ENCODE measurements around the gene HBG1.

Gene HBG1

DNA sequence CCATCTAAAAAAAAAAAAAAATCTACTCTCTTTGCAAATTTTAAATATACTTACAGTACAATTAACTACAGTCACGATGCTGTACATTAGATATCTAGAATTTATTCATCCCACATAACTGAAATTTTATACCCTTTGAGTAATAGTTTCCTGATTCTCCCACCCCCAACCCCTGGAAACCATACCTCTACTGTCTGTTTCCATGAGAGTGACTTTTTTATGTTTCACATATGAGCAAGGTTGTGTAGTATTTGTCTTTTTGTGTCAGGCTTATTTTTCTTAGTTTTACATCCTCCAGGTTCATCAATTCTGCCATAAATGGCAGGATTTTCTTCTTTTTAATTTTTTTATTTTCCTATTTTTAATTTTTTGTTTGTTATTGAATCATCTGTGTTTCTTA lies 26.0 kb downstream of the HBG1 start:
- WGBS (ENCODE audit: extremely low coverage, insufficient coverage, insufficient read length) = no CpG with 5 or more reads among the region's 1 CpG

DNA sequence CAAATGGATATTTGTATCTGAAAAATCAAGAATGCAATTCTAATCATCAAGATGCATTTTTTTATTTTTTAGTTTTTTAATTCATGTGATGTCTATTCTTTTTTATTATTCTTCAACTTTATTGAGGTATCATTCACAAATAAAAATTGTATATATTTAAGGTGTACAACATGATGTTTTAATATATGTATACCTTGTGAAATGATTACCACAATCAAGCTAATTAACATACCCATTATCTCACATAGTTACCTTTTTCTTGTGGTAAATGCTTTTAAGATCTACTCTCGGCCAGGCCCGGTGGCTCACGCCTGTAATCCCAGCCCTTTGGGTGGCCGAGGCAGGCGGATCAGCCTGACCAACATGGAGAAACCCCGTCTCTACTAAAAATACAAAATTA lies 26.5 kb downstream of the HBG1 start:
- no peaks in the 10 kb centered on the region for H3K79me2 ChIP-seq (ENCODE audit: control insufficient read depth, insufficient read depth, low read length, poor library complexity)
- DNase-seq = no peak
- H2BK120ac ChIP-seq (ENCODE audit: insufficient read depth, low read length, poor library complexity) = no peak overlapping the region
- H3K4me2 ChIP-seq (ENCODE audit: low read length) = no peak overlapping the region
- no peaks in the 10 kb centered on the region for H3K36me3 ChIP-seq (ENCODE audit: control insufficient read depth in 1 of 2, insufficient read depth in 2 of 2, low read length in 2 of 2)
- no peak overlapping the region for H3K14ac ChIP-seq (ENCODE audit: low read length)
- H3K79me1 ChIP-seq (ENCODE audit: low read length) = no peaks in the 10 kb centered on the region
- no CpG with 5 or more reads among the region's 6 CpGs for WGBS (ENCODE audit: extremely low coverage, insufficient coverage, insufficient read length)
- no peak overlapping the region for H2BK12ac ChIP-seq (ENCODE audit: low read length)
- no peak overlapping the region for H3K27ac ChIP-seq (ENCODE audit: low read depth, low read length)
- no peak overlapping the region for H3K4me3 ChIP-seq (ENCODE audit: low read depth, low read length)
- no peak overlapping the region for H3K23ac ChIP-seq (ENCODE audit: low read length)
- no peak overlapping the region for H3K9ac ChIP-seq (ENCODE audit: low read length)
- no peaks in the 10 kb centered on the region for H3K4me1 ChIP-seq (ENCODE audit: control insufficient read depth in 1 of 2, insufficient read depth in 2 of 2, low read length in 2 of 2)
- H3K4ac ChIP-seq (ENCODE audit: low read depth, low read length) = no peak overlapping the region
- peaks cover 2% of the 10 kb centered on the region for H3K9me3 ChIP-seq (ENCODE audit: insufficient read depth, low read depth, low read length)
- no peak overlapping the region for H4K91ac ChIP-seq (ENCODE audit: low read depth, low read length)
- H2BK5ac ChIP-seq (ENCODE audit: low read depth, low read length, poor library complexity) = no peak overlapping the region
- H2AK5ac ChIP-seq (ENCODE audit: low read length) = no peak overlapping the region
- no peak overlapping the region for H4K8ac ChIP-seq (ENCODE audit: low read depth, low read length)
- H3K18ac ChIP-seq (ENCODE audit: low read length) = no peak overlapping the region
- H2AFZ ChIP-seq (ENCODE audit: insufficient read depth, low read length, poor library complexity) = no peak overlapping the region
- no peak overlapping the region for H4K12ac ChIP-seq (ENCODE audit: low read depth, low read length)
- no peaks in the 10 kb centered on the region for H3K27me3 ChIP-seq (ENCODE audit: insufficient read depth, low read length)

More for the DNA sequence above, 26.0 kb downstream of the HBG1 start:
- H2BK5ac ChIP-seq (ENCODE audit: low read depth, low read length, poor library complexity) = no peak overlapping the region
- H3K27ac ChIP-seq (ENCODE audit: low read depth, low read length) = no peak overlapping the region
- H4K91ac ChIP-seq (ENCODE audit: low read depth, low read length) = no peak overlapping the region
- no peak overlapping the region for H4K12ac ChIP-seq (ENCODE audit: low read depth, low read length)
- H2AFZ ChIP-seq (ENCODE audit: insufficient read depth, low read length, poor library complexity) = no peak overlapping the region
- H3K79me2 ChIP-seq (ENCODE audit: control insufficient read depth, insufficient read depth, low read length, poor library complexity) = no peaks in the 10 kb centered on the region
- no peak overlapping the region for H3K4me3 ChIP-seq (ENCODE audit: low read depth, low read length)
- H2AK5ac ChIP-seq (ENCODE audit: low read length) = no peak overlapping the region
- no peak for DNase-seq
- no peak overlapping the region for H3K4me2 ChIP-seq (ENCODE audit: low read length)
- no peak overlapping the region for H3K4ac ChIP-seq (ENCODE audit: low read depth, low read length)
- no peak overlapping the region for H2BK12ac ChIP-seq (ENCODE audit: low read length)
- no peak overlapping the region for H3K18ac ChIP-seq (ENCODE audit: low read length)
- no peak overlapping the region for H3K23ac ChIP-seq (ENCODE audit: low read length)
- peaks cover 2% of the 10 kb centered on the region for H3K9me3 ChIP-seq (ENCODE audit: insufficient read depth, low read depth, low read length)
- H3K36me3 ChIP-seq (ENCODE audit: control insufficient read depth in 1 of 2, insufficient read depth in 2 of 2, low read length in 2 of 2) = no peaks in the 10 kb centered on the region
- no peak overlapping the region for H3K9ac ChIP-seq (ENCODE audit: low read length)
- no peak overlapping the region for H4K8ac ChIP-seq (ENCODE audit: low read depth, low read length)
- H3K27me3 ChIP-seq (ENCODE audit: insufficient read depth, low read length) = no peaks in the 10 kb centered on the region
- H2BK120ac ChIP-seq (ENCODE audit: insufficient read depth, low read length, poor library complexity) = no peak overlapping the region
- no peaks in the 10 kb centered on the region for H3K79me1 ChIP-seq (ENCODE audit: low read length)
- no peak overlapping the region for H3K14ac ChIP-seq (ENCODE audit: low read length)
- H3K4me1 ChIP-seq (ENCODE audit: control insufficient read depth in 1 of 2, insufficient read depth in 2 of 2, low read length in 2 of 2) = no peaks in the 10 kb centered on the region

DNA sequence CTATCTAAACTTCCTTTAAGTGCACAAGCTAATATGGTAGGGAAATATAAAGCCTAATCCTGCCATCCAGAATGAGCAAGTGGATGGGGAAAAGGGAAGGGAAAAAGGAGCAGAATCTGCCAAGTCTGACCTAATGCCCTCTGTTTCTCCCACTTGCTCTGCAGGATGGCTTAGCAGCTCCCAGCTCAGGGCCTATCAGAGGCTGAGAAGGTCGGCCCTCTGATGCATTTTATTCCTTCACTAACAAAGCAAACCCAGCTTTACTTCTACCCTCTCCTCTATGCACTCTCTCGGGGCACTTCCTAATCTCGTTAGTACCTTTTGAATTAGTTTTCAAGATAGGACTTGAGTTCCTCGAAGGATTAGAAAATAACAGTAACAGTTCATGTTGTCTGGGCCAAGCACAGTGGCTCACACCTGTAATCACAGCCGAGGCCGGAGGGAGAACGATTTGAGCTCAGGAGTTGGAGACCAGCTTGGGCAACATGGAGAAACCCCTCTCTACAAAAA lies 39.2 kb downstream of the HBG1 start:
- Histone ChIP-seq H3K18ac (ENCODE audit: low read length) (no peak overlapping the region), H3K27me3 (ENCODE audit: insufficient read depth, low read length) (no peaks in the 10 kb centered on the region), H3K79me1 (ENCODE audit: low read length) (no peaks in the 10 kb centered on the region), H3K4me3 (ENCODE audit: low read depth, low read length) (no peak overlapping the region), H3K23ac (ENCODE audit: low read length) (no peak overlapping the region), H2AFZ (ENCODE audit: insufficient read depth, low read length, poor library complexity) (no peak overlapping the region), H2BK5ac (ENCODE audit: low read depth, low read length, poor library complexity) (no peak overlapping the region), H3K14ac (ENCODE audit: low read length) (no peak overlapping the region), H3K4me1 (ENCODE audit: control insufficient read depth in 1 of 2, insufficient read depth in 2 of 2, low read length in 2 of 2) (no peaks in the 10 kb centered on the region), H2AK5ac (ENCODE audit: low read length) (no peak overlapping the region), H3K4ac (ENCODE audit: low read depth, low read length) (no peak overlapping the region), H3K9ac (ENCODE audit: low read length) (no peak overlapping the region), H4K8ac (ENCODE audit: low read depth, low read length) (no peak overlapping the region), H3K9me3 (ENCODE audit: insufficient read depth, low read depth, low read length) (no peaks in the 10 kb centered on the region), H3K27ac (ENCODE audit: low read depth, low read length) (no peak overlapping the region), H2BK12ac (ENCODE audit: low read length) (no peak overlapping the region), H4K12ac (ENCODE audit: low read depth, low read length) (no peak overlapping the region), H3K79me2 (ENCODE audit: control insufficient read depth, insufficient read depth, low read length, poor library complexity) (no peaks in the 10 kb centered on the region), H2BK120ac (ENCODE audit: insufficient read depth, low read length, poor library complexity) (no peak overlapping the region), H3K36me3 (ENCODE audit: control insufficient read depth in 1 of 2, insufficient read depth in 2 of 2, low read length in 2 of 2) (no peaks in the 10 kb centered on the region), H3K4me2 (ENCODE audit: low read length) (no peak overlapping the region), H4K91ac (ENCODE audit: low read depth, low read length) (no peak overlapping the region)
- no CpG with 5 or more reads among the region's 7 CpGs for WGBS (ENCODE audit: extremely low coverage, insufficient coverage, insufficient read length)
- no peak for DNase-seq

DNA sequence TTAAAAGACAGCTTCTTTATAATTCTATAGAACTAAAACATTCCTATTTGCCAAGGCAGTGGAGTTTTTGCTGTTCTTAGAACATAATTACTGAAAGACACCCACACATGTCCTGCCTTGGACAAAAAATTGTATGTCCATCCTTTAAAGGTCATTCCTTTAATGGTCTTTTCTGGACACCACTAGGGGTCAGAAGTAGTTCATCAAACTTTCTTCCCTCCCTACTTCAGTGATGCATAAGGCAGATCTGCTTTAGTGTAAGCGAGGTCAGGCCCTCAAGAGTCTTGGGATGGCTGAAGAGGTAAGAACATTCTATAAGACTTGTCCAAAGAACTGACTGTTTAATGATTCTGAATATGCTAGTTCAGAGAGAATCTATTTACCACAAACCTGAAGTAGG lies 44.9 kb downstream of the HBG1 start:
- no peak overlapping the region for H3K4me2 ChIP-seq (ENCODE audit: low read length)
- H3K4me1 ChIP-seq (ENCODE audit: control insufficient read depth in 1 of 2, insufficient read depth in 2 of 2, low read length in 2 of 2) = no peaks in the 10 kb centered on the region
- H3K36me3 ChIP-seq (ENCODE audit: control insufficient read depth in 1 of 2, insufficient read depth in 2 of 2, low read length in 2 of 2) = no peaks in the 10 kb centered on the region
- no peaks in the 10 kb centered on the region for H3K27me3 ChIP-seq (ENCODE audit: insufficient read depth, low read length)
- H3K9me3 ChIP-seq (ENCODE audit: insufficient read depth, low read depth, low read length) = no peaks in the 10 kb centered on the region
- no peak overlapping the region for H3K23ac ChIP-seq (ENCODE audit: low read length)
- no peak overlapping the region for H3K4me3 ChIP-seq (ENCODE audit: low read depth, low read length)
- no peak overlapping the region for H2AFZ ChIP-seq (ENCODE audit: insufficient read depth, low read length, poor library complexity)
- H2BK120ac ChIP-seq (ENCODE audit: insufficient read depth, low read length, poor library complexity) = no peak overlapping the region
- no peak overlapping the region for H3K27ac ChIP-seq (ENCODE audit: low read depth, low read length)
- H3K9ac ChIP-seq (ENCODE audit: low read length) = no peak overlapping the region
- no peak overlapping the region for H2AK5ac ChIP-seq (ENCODE audit: low read length)
- no peak overlapping the region for H4K8ac ChIP-seq (ENCODE audit: low read depth, low read length)
- no peak overlapping the region for H2BK5ac ChIP-seq (ENCODE audit: low read depth, low read length, poor library complexity)
- H3K79me1 ChIP-seq (ENCODE audit: low read length) = no peaks in the 10 kb centered on the region
- no peak overlapping the region for H3K4ac ChIP-seq (ENCODE audit: low read depth, low read length)
- DNase-seq = peak; percentile 16 to 76
- no peak overlapping the region for H2BK12ac ChIP-seq (ENCODE audit: low read length)
- no peak overlapping the region for H4K12ac ChIP-seq (ENCODE audit: low read depth, low read length)
- H3K79me2 ChIP-seq (ENCODE audit: control insufficient read depth, insufficient read depth, low read length, poor library complexity) = no peaks in the 10 kb centered on the region
- H3K14ac ChIP-seq (ENCODE audit: low read length) = no peak overlapping the region
- WGBS (ENCODE audit: extremely low coverage, insufficient coverage, insufficient read length) = no CpG with 5 or more reads among the region's 1 CpG
- H4K91ac ChIP-seq (ENCODE audit: low read depth, low read length) = no peak overlapping the region
- H3K18ac ChIP-seq (ENCODE audit: low read length) = no peak overlapping the region

Measured in trophoblast cell (in vitro differentiated cells and primary cell).